GM18873 (cell line): ENCODE measurements around the gene ARID4A.
"Not testable (repeated sequence)": the region's sequence is repeated elsewhere in the genome, so short reads cannot be mapped to it uniquely, and the experiment has no call there.

ENCODE experiments used
- ATAC-seq: cut with Tn5 transposase; IDR thresholded peaks from one replicate; pipeline ENCODE4 v1.9.1; 2021; ENCODE audit warnings: mild to moderate bottlenecking, moderate library complexity, moderate number of reproducible peaks; ENCODE audit not compliant: unreplicated experiment, low FRiP score

Gene ARID4A

GRCh38 chr14:58298477-58299400 is at the start of gene ARID4A:
TSS of gene ARID4A (plus strand) at chr14:58298555. CDS start at chr14:58299855, 1,300 bp downstream.
- peak; percentile 0 for ATAC-seq

GRCh38 chr14:58249611-58250010 is 48.7 kb upstream of the ARID4A start:
- ATAC-seq: no peak

- no peak for ATAC-seq
These were observed 40.2 kb upstream of the ARID4A start for GRCh38 chr14:58258156-58258555.

- not testable (repeated sequence) for ATAC-seq
These were observed 36.4 kb upstream of the ARID4A start for GRCh38 chr14:58262005-58262404.

GRCh38 chr14:58265401-58265800 is 33.0 kb upstream of the ARID4A start:
- no peak for ATAC-seq

GRCh38 chr14:58270628-58271027 is 27.7 kb upstream of the ARID4A start:
- ATAC-seq: no peak

GRCh38 chr14:58272588-58273372 is 25.6 kb upstream of the ARID4A start:
- ATAC-seq: no peak

- no peak for ATAC-seq
These were observed 23.5 kb upstream of the ARID4A start for GRCh38 chr14:58274881-58275280.

- no peak for ATAC-seq
These were observed 22.7 kb upstream of the ARID4A start for GRCh38 chr14:58275527-58276190.

- no peak for ATAC-seq
These were observed 22.1 kb upstream of the ARID4A start for GRCh38 chr14:58276208-58276607.

GRCh38 chr14:58278177-58278576 is 20.2 kb upstream of the ARID4A start:
- ATAC-seq: no peak

GRCh38 chr14:58280954-58281787 is 17.2 kb upstream of the ARID4A start:
- ATAC-seq: no peak

- ATAC-seq: no peak
These were observed 16.4 kb upstream of the ARID4A start for GRCh38 chr14:58281969-58282368.

GRCh38 chr14:58282925-58283593 is 15.3 kb upstream of the ARID4A start:
- ATAC-seq: no peak

- no peak for ATAC-seq
These were observed 14.6 kb upstream of the ARID4A start for GRCh38 chr14:58283730-58284129.

- ATAC-seq: no peak
These were observed 13.2 kb upstream of the ARID4A start for GRCh38 chr14:58285132-58285531.

GRCh38 chr14:58287607-58288042 is 10.7 kb upstream of the ARID4A start:
- ATAC-seq: no peak

- no peak for ATAC-seq
These were observed 10.1 kb upstream of the ARID4A start for GRCh38 chr14:58288106-58288792.

GRCh38 chr14:58291646-58292045 is 6.7 kb upstream of the ARID4A start:
- ATAC-seq: no peak
